Measurements from ENCODE around the gene ZNF587.
A peak's percentile ranks its signal among the peaks of the same experiment; 100 is the strongest.
"Not testable (repeated sequence)": the region's sequence is repeated elsewhere in the genome, so short reads cannot be mapped to it uniquely, and the experiment has no call there.

The ZNF587 gene

DNA sequence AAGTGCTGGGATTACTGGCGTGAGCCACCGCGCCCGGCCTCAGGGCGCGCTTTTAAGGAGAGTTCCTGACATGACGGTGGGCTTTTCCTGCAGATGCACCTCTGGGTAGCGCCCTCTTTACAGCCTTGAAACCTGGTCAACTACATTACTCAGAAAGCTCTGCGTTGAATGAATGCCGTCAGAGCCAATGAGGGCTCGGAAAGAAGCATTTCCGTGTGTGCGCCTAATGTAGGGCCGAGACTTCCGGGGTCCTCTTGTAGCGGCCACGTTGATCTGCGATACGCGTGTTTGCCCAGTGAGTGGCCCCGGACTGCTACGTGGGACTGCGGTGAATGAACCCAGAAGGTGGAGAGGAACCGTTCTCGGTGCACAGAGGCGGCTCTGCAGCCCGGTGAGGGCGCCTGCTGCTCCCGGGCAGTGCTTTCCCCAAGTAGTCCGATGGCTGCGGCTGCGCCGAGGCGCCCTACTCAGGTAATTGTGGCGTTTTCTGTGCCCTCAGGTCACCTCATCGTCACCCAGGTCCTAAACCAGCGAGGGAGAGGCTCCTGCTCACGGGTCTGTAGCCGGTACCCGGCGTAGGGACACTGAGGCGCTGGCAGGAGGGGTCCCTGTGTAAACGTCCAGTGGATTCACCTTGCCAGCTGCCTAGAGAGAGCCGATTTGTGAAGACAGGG is 30.0 kb upstream of the ZNF587 start:
- H3K4me2 ChIP-seq (ENCODE audit: insufficient read depth, low read length) = peak overlapping the region; percentile 72
- peak overlapping the region; percentile 96 for H2AFZ ChIP-seq (ENCODE audit: low read depth, low read length)
- H3K27ac ChIP-seq (ENCODE audit: low read length) = peak overlapping the region; percentile 85
- H3K36me3 ChIP-seq (ENCODE audit: insufficient read depth, low read length) = peaks cover 31% of the 10 kb centered on the region
- peaks cover 31% of the 10 kb centered on the region for H3K4me1 ChIP-seq (ENCODE audit: insufficient read depth, low read length)
- H3K9me3 ChIP-seq (ENCODE audit: insufficient read depth, low read length, severe bottlenecking) = no peaks in the 10 kb centered on the region
- H3K9ac ChIP-seq (ENCODE audit: low read depth, low read length) = peak overlapping the region; percentile 92
- peak; percentile 89 for DNase-seq
- peaks cover 66% of the 10 kb centered on the region for H3K79me2 ChIP-seq (ENCODE audit: insufficient read depth, low read length)
- peak; percentile 92 for ATAC-seq (ENCODE audit: insufficient read depth, low read depth)
- H3K4me3 ChIP-seq (ENCODE audit: low read depth in 1 of 2, low read length in 2 of 2) = peak overlapping the region; percentile 89 to 95
- no peak for TF ChIP-seq EZH2 (IDR thresholded peaks at IDR 0.05; ENCODE audit: borderline replicate concordance, low read depth, low read length, severe bottlenecking)
- TF ChIP-seq, protein P1, sequence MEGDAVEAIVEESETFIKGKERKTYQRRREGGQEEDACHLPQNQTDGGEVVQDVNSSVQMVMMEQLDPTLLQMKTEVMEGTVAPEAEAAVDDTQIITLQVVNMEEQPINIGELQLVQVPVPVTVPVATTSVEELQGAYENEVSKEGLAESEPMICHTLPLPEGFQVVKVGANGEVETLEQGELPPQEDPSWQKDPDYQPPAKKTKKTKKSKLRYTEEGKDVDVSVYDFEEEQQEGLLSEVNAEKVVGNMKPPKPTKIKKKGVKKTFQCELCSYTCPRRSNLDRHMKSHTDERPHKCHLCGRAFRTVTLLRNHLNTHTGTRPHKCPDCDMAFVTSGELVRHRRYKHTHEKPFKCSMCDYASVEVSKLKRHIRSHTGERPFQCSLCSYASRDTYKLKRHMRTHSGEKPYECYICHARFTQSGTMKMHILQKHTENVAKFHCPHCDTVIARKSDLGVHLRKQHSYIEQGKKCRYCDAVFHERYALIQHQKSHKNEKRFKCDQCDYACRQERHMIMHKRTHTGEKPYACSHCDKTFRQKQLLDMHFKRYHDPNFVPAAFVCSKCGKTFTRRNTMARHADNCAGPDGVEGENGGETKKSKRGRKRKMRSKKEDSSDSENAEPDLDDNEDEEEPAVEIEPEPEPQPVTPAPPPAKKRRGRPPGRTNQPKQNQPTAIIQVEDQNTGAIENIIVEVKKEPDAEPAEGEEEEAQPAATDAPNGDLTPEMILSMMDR (IDR thresholded peaks at IDR 0.05; ENCODE audit: borderline replicate concordance, extremely low read depth, low read length, poor library complexity, severe bottlenecking) = peak; percentile 39
- H3K27me3 ChIP-seq (ENCODE audit: insufficient read depth, low read length, poor library complexity) = no peaks in the 10 kb centered on the region
- H4K20me1 ChIP-seq (ENCODE audit: insufficient read depth, low read length) = peaks cover 17% of the 10 kb centered on the region; the same call in 1 of the 2 replicates

DNA sequence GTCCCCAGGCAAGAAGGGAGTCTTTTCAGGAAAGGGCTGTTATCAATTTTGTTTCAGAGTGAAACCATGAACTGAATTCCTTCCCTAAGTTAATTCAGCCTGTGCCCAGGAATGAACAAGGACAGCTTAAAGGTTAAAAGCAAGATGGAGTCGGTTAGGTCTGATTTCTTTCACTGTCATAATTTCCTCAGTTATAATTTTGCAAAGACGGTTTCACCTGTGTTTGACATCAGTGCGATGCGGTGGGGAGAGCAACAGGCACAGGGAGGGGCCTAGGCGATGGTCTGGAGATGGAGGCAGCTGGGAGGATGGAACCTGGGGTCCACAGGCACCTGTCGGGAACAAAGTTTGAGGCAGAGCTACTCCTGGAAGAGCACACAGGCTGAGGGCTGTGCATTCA is 29.1 kb upstream of the ZNF587 start:
- TF ChIP-seq, protein P1 (IDR thresholded peaks at IDR 0.05; ENCODE audit: borderline replicate concordance, extremely low read depth, low read length, poor library complexity, severe bottlenecking) = no peak
- TF ChIP-seq EZH2 (IDR thresholded peaks at IDR 0.05; ENCODE audit: borderline replicate concordance, low read depth, low read length, severe bottlenecking) = no peak

DNA sequence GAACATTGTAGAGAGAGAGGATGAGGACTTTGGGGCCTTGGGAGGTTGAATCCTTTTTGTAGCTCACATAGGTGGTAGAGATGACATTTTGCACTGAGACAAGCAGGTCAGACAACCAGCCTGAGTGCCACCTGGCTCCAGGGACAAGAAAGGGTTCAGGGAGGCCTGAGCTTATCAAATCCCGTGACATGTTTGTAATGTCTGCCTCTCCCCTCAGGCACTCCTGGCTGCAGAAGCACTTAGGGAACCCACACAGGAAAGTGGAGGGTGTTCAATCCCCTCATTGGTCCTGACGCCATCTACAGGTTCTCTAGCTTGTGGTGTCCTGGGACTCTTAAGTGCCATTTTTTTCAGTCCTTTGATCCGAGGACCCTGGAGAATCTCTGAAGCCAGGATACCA is 28.6 kb upstream of the ZNF587 start:
- Histone ChIP-seq H3K4me1 (ENCODE audit: insufficient read depth, low read length) (peaks cover 27% of the 10 kb centered on the region), H4K20me1 (ENCODE audit: insufficient read depth, low read length) (peaks cover 19% of the 10 kb centered on the region; the same call in 1 of the 2 replicates), H3K4me3 (ENCODE audit: low read depth in 1 of 2, low read length in 2 of 2) (peak overlapping the region in 1 of 2 experiments; percentile 95; a peak in 3 of 4 replicates), H3K79me2 (ENCODE audit: insufficient read depth, low read length) (peaks cover 77% of the 10 kb centered on the region), H3K4me2 (ENCODE audit: insufficient read depth, low read length) (peak overlapping the region; percentile 72), H3K9ac (ENCODE audit: low read depth, low read length) (peak overlapping the region; percentile 92; the same call in 1 of the 2 replicates), H3K36me3 (ENCODE audit: insufficient read depth, low read length) (peaks cover 40% of the 10 kb centered on the region)
- not testable (repeated sequence) for H3K9me3 ChIP-seq (ENCODE audit: insufficient read depth, low read length, severe bottlenecking); DNase-seq; H3K27ac ChIP-seq (ENCODE audit: low read length); H3K27me3 ChIP-seq (ENCODE audit: insufficient read depth, low read length, poor library complexity); ATAC-seq (ENCODE audit: insufficient read depth, low read depth); H2AFZ ChIP-seq (ENCODE audit: low read depth, low read length)

More for the DNA sequence above, 29.1 kb upstream of the ZNF587 start:
- no peaks in the 10 kb centered on the region for H3K27me3 ChIP-seq (ENCODE audit: insufficient read depth, low read length, poor library complexity)
- H3K4me1 ChIP-seq (ENCODE audit: insufficient read depth, low read length) = peaks cover 27% of the 10 kb centered on the region
- H3K79me2 ChIP-seq (ENCODE audit: insufficient read depth, low read length) = peaks cover 75% of the 10 kb centered on the region
- H3K4me3 ChIP-seq (ENCODE audit: low read depth in 1 of 2, low read length in 2 of 2) = peak overlapping the region; percentile 89 to 95; a peak in 3 of 4 replicates
- no peak overlapping the region for H2AFZ ChIP-seq (ENCODE audit: low read depth, low read length)
- peak overlapping the region; percentile 85 for H3K27ac ChIP-seq (ENCODE audit: low read length)
- DNase-seq (no peak), ATAC-seq (ENCODE audit: insufficient read depth, low read depth) (no peak)
- H3K9me3 ChIP-seq (ENCODE audit: insufficient read depth, low read length, severe bottlenecking) = no peaks in the 10 kb centered on the region
- H3K9ac ChIP-seq (ENCODE audit: low read depth, low read length) = peak overlapping the region; percentile 92
- peaks cover 36% of the 10 kb centered on the region for H3K36me3 ChIP-seq (ENCODE audit: insufficient read depth, low read length)
- peak overlapping the region; percentile 72 for H3K4me2 ChIP-seq (ENCODE audit: insufficient read depth, low read length)
- peaks cover 17% of the 10 kb centered on the region; the same call in 1 of the 2 replicates for H4K20me1 ChIP-seq (ENCODE audit: insufficient read depth, low read length)

DNA sequence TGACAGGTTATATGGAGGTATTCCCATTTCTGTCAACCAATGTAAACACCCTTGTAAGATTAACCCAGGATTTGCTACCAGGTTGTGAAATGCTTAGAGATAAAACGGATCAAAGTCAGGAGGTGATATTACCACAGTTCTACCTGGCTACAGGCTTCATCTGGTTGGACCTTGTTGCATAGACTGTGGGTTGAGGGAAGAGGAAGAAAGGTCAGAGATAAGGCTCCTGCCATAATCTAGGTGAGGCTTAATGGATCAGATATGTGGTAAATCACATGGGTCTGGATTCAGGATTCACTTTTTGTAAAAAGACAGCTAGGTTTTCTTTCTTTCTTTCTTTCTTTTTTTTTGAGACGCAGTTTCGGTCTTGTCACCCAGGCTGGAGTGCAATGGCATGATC is 28.2 kb upstream of the ZNF587 start:
- not testable (repeated sequence) for H3K27me3 ChIP-seq (ENCODE audit: insufficient read depth, low read length, poor library complexity); DNase-seq; H3K9me3 ChIP-seq (ENCODE audit: insufficient read depth, low read length, severe bottlenecking); H2AFZ ChIP-seq (ENCODE audit: low read depth, low read length); H3K4me3 ChIP-seq (ENCODE audit: low read depth in 1 of 2, low read length in 2 of 2); H3K27ac ChIP-seq (ENCODE audit: low read length); ATAC-seq (ENCODE audit: insufficient read depth, low read depth); H3K9ac ChIP-seq (ENCODE audit: low read depth, low read length)
- H3K4me2 ChIP-seq (ENCODE audit: insufficient read depth, low read length) = peak overlapping the region; percentile 4; the same call in 1 of the 2 replicates
- H3K36me3 ChIP-seq (ENCODE audit: insufficient read depth, low read length) = peaks cover 44% of the 10 kb centered on the region
- H3K79me2 ChIP-seq (ENCODE audit: insufficient read depth, low read length) = peaks cover 81% of the 10 kb centered on the region
- peaks cover 23% of the 10 kb centered on the region; the same call in 1 of the 2 replicates for H4K20me1 ChIP-seq (ENCODE audit: insufficient read depth, low read length)
- H3K4me1 ChIP-seq (ENCODE audit: insufficient read depth, low read length) = peaks cover 27% of the 10 kb centered on the region

DNA sequence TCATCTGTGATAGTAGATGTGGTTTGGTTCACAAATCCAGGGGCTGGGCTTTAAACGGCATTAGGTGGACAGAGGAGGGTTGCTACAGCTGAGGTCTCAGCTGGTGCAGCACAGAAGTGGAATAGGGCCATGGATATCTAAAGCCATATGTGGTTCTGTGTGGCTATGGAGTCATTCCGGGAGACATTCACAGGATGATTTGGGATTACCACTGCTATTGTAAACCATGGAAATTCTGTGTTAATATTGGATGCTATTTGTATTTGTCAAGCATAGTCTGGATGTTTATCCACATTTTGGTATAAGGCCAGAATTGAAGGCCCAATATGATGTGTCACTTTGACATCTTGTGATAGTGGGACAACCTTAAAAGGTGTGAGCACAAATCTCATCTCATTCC is 26.5 kb upstream of the ZNF587 start:
- not testable (repeated sequence) for ATAC-seq (ENCODE audit: insufficient read depth, low read depth); H3K4me3 ChIP-seq (ENCODE audit: low read depth in 1 of 2, low read length in 2 of 2); H3K9me3 ChIP-seq (ENCODE audit: insufficient read depth, low read length, severe bottlenecking); DNase-seq; H3K27ac ChIP-seq (ENCODE audit: low read length); H2AFZ ChIP-seq (ENCODE audit: low read depth, low read length); H3K4me2 ChIP-seq (ENCODE audit: insufficient read depth, low read length); H3K9ac ChIP-seq (ENCODE audit: low read depth, low read length); H3K27me3 ChIP-seq (ENCODE audit: insufficient read depth, low read length, poor library complexity)
- Histone ChIP-seq H4K20me1 (ENCODE audit: insufficient read depth, low read length) (peaks cover 24% of the 10 kb centered on the region; the same call in 1 of the 2 replicates), H3K36me3 (ENCODE audit: insufficient read depth, low read length) (peaks cover 45% of the 10 kb centered on the region), H3K4me1 (ENCODE audit: insufficient read depth, low read length) (peaks cover 25% of the 10 kb centered on the region), H3K79me2 (ENCODE audit: insufficient read depth, low read length) (peaks cover 93% of the 10 kb centered on the region)

DNA sequence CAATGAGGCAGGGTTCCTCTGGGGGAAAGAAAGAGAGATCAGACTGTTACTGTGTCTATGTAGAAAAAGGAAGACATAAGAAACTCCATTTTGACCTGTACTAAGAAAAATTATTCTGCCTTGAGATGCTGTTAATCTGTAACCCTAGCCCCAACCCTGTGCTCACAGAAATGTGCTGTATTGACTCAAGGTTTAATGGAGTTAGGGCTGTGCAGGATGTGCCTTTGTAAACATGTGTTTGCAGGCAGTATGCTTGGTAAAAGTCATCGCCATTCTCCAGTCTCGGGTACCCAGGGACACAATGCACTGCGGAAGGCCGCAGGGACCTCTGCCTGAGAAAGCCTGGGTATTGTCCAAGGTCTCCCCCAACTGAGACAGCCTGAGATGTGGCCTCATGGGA is 26.1 kb upstream of the ZNF587 start:
- not testable (repeated sequence) for H2AFZ ChIP-seq (ENCODE audit: low read depth, low read length); H3K27me3 ChIP-seq (ENCODE audit: insufficient read depth, low read length, poor library complexity); ATAC-seq (ENCODE audit: insufficient read depth, low read depth); DNase-seq; H3K4me2 ChIP-seq (ENCODE audit: insufficient read depth, low read length); H3K27ac ChIP-seq (ENCODE audit: low read length); H3K9ac ChIP-seq (ENCODE audit: low read depth, low read length); H3K9me3 ChIP-seq (ENCODE audit: insufficient read depth, low read length, severe bottlenecking); H3K4me3 ChIP-seq (ENCODE audit: low read depth in 1 of 2, low read length in 2 of 2)
- peaks cover 24% of the 10 kb centered on the region; the same call in 1 of the 2 replicates for H4K20me1 ChIP-seq (ENCODE audit: insufficient read depth, low read length)
- peaks cover 93% of the 10 kb centered on the region for H3K79me2 ChIP-seq (ENCODE audit: insufficient read depth, low read length)
- H3K36me3 ChIP-seq (ENCODE audit: insufficient read depth, low read length) = peaks cover 45% of the 10 kb centered on the region
- H3K4me1 ChIP-seq (ENCODE audit: insufficient read depth, low read length) = peaks cover 20% of the 10 kb centered on the region
